Activated T-helper 1 cell treated with anti-CD3 and anti-CD28 coated beads, Interleukin-2, amount 50 U/mL, for 16 hours (primary cell): ENCODE measurements around the gene OMP.

Experiments
- DNase-seq, 2 donors: peaks; one replicate each; pipeline ENCODE4 v3.0.0-alpha.2; 2020; ENCODE audit warnings: low read depth in 1 of 2, low spot score in 1 of 2

The OMP gene

DNA sequence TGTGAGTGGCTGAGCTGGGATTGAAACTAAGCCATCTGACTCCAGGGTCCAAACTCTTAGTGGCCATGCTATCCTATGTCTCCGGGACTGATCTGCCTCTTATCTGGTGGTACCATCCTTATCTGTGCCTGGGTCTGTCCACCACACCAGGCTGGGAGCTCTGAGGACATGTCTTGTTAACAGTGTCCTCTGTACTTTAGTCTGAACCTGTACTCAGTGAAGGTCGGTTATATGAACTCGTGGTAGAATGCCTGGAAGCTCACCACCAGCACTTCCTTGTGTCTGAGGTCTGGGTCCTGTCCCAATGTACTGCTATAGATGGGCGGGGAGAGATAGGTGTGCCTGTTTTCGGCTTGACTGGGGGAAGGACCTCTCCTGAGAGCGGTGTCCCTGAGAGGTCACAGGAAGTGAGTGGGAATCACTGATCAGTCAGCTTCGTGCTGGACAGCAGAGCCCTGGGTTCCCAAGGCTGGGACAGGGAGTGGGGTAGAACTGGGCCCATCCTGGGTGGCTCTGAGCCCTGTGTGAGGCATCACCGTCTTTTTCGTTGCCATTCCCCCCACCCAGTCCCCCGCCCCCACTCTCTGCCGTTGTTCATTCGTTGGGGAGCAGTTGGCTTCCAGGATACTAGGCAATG, 34.3 kb downstream of the OMP start:
- DNase-seq = no peak

DNA sequence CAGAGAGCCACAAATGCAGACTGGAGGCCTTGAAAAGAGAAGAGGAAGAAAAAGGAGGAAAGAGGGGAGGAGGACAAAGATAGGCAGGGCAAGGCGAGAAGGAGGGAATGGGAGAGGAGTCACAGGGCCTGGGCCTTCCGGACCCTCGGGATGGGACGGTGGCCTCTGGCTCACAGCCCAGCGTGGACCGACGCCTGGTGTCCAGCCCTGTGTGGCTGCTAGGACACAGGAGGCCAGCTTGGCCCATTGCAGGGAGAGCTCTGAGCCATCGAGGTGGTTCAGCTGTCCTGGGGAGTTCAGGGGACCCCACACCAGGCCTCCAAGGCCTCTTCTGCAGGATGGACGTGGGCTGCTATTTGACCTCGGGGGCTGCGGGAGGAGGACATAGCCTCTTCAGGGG, 34.8 kb downstream of the OMP start:
- no peak for DNase-seq

DNA sequence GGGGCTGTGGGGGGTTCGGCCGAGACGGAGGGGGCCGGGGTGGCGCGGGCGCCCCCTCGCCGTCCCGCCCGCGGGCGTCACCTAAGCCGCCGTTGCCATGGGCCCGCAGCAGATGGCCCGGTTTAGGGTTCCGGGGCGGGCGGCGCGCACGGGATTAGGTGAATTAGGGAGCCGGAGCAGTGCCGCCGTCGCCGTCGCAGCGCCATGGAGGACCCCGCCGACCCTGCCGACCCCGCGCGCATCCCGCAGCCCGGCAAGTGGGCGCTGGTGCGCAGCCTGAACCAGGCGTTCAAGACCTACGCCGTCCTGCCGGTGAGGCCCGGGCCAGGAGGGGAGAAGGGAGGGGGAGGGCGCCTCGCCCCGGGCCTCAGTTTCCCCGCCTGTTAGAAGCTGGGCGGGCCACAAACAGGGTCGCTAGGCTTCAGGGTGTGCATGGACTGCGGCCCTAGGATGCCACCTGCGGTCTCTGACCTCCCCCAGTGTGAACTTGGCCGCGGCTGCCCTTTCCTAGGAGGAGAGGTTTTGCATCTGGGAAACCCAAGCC, 35.5 kb downstream of the OMP start:
- no peak for DNase-seq

DNA sequence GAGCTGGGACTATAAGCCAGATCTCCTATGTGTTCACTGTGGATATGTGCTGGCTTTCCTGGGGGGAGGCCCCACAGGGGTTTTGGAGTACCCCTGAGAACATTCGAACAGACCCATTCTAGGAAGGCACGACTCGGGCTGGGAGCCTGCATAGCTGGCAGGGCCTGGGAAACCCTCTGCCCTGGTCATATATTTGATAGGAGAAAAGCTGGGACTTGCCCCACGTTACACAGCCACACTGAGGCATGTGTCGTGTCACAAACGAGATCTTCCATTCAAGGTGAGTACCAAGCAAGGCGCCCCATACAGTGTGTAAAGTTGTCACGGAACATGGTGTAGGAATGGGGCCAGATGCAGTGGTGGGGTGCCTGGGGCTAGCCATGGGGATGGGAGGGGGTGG, 36.6 kb downstream of the OMP start:
- DNase-seq = no peak

DNA sequence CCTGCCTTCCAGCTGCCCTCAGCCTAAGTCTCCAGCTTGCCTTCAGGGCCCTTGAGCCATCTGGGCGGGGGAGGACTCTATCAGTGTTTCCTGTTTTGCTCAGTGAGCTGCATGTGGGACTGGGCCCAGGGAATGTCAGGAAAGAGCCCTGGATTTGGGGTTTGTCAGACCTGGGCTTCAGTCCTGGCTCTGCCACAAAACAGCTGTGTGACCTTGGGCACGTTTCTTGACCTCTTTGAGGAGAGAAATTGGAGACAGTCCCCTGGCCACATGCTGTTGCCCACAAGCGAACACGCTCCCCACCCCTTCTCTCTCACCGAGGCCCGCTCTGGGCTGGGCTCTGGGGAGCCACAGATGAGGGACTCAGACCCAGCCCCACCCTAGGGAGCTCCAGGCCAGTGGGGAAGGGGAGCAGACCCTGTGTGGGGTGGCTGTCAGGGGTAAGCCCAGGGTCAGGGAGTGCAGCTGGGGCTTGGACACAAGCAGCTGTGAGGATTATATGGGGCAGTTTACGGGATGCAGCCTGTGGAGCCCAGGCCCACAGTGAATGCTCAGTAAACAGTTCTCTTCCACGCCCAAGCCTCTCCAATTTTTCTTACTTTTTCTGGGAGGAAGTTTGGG, 37.7 kb downstream of the OMP start:
- DNase-seq = no peak

DNA sequence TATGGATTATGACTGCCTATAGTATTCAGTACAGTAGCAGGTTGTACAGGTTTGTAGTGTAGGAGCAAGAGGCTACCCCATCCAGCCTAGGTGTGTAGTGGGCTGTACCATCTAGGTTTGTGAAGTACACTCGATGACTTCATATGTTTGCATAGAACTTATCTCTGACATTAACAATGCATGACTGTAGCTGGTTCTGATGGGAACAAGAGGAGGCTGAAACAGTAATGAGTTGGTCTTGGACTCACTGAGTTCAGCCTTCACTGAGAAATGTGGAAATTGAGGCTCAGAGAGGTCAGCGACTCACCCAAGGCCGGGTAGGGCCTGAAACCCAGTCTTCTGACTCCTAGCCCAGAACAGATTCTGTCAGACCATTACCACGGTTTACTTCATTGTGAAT, 38.4 kb downstream of the OMP start:
- no peak for DNase-seq

DNA sequence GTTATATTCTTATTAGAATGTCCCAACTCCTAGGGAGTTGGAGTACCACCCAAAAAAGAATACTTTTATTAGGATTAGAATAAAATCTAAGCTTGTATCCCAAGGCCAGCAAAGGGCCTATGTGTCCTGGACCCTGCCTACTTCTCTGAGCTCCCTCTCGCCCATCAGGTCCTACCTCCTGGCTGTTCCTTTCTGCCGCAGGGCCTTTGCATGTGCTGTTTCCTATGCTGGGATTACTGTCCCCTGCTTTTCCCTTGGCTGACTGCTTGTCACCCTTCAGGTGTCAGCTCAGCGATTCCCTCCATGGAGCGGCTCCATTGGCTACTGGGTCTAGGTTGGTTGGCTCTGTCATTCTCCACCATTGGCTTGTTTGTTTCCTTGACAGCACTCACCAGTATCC, 38.8 kb downstream of the OMP start:
- no peak for DNase-seq

DNA sequence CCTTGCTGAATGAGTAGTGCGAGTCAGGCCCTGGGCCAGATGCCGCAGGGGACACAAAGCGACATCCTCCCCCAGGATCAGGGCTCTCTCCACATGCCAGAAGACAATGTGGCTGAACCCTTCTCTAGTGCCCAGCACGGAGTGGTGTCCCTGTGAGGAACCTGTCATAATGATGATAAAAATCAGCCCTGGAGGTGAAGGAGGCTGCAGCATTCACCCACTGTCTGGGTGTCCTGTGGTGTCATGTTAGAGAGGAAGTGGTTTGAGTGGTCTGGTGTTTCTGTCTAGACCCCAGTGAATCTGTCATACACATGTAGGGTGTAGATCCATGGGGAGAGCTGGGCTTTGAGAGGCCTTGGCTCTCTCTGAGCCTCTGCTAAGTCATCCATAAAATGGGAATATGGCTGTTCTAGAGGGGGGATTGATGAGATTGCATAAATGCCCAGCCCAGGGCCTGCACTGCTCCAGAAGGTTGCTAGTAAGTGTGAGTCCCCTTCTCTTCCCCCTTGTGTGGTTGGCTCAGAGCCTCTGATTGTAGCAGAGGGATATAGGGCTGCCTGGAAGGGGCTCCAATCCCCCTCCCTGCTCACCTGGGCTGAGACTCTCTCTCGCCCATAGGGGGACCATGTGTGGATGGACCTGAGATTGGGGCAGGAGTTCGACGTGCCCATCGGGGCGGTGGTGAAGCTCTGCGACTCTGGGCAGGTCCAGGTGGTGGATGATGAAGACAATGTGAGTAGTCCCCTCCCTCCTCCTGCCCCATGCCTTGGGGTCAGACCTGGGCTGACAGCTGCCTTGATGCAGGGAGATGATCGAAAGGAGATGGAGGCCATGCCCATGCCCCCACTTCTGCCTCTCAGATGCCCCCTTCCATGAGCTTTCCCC, 39.7 kb downstream of the OMP start:
- no peak for DNase-seq

DNA sequence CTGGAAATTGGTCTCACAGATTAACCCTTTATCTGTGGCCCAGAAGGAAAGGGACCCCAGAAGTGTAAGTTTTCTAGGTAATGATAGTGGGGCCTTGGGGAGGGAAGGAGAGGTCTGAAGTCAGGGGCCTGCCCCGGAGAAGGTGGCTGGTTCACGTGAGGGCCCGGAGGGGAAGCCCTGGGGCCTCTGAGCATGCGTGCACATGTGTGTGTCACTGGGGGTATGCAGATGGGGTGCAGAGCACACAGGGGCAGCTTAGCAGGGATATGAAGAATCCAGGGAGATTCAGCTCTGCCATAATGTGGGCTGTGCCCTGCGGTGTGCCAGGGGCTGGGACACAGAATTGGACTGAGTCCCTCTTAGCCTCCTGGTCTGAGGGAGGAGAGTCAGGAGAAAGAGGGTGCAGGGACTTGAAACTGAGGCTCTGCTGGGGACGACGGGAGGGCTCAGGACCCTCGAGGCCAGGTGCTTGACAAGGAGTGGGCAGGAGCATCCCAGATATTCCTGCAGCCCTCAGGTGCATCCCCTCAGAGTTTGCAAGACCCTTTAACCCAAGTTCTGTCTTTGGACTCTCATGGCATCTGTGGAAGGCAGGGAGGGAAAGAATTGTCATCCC, 40.9 kb downstream of the OMP start:
- DNase-seq = no peak

DNA sequence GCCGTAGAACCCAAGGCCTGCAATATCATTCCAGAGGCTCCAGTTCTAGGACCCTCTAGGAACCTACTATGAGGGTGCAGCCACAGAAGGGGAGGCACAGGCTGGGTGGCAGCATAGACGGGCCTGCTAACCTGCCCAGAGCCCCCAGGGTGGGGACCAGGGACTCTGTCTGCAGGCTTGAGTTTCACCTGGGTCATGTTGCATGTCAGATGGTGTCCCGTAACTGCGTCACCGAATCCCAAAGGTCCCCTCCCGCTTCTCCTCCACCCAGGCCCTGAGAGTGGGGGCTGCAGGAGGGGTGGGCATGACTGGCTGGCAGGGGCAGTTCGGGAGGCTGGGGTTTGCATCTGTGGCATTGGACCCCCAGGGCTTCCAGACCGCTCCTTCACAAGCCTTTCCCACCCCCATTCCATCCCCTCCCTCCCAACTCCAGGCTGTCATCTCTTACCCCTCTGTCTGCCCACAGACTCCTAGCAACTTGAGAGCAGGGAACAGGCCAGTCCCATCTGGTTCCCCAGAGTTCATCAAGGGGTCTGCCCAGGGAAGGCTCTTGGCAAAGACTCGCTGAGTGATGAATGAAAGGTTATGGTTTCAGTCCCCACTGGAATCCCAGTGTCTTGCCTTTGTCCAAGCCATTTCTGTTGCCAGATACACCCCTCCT, 41.7 kb downstream of the OMP start:
- DNase-seq = no peak

DNA sequence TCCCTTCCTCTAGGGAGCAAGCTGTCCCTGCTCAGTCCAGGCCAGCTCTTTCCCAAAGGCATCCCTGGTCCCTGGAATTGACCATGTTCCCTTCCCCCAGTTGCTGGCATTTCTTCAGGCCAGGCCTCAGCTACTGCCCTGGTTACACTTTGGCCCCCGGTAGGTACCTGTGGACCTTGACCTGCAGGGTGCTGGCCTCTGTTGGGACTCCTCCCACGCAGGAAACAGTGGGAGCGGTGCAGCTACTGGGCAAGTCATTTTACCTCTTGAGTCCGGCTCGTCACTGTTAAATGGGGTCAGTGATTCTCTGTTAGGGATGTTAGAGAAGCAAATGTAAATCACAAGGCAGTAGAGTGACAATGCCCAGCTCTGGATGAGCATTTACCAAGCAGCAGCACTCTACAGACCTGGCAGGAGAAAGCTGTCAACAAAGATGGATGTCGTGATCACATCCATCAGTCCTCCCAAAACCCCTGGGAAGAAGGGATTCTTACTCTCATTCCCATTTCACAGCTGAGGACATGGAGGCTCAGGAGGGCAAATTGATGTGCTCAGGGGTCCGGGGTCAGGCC, 42.3 kb downstream of the OMP start:
- DNase-seq = no peak

DNA sequence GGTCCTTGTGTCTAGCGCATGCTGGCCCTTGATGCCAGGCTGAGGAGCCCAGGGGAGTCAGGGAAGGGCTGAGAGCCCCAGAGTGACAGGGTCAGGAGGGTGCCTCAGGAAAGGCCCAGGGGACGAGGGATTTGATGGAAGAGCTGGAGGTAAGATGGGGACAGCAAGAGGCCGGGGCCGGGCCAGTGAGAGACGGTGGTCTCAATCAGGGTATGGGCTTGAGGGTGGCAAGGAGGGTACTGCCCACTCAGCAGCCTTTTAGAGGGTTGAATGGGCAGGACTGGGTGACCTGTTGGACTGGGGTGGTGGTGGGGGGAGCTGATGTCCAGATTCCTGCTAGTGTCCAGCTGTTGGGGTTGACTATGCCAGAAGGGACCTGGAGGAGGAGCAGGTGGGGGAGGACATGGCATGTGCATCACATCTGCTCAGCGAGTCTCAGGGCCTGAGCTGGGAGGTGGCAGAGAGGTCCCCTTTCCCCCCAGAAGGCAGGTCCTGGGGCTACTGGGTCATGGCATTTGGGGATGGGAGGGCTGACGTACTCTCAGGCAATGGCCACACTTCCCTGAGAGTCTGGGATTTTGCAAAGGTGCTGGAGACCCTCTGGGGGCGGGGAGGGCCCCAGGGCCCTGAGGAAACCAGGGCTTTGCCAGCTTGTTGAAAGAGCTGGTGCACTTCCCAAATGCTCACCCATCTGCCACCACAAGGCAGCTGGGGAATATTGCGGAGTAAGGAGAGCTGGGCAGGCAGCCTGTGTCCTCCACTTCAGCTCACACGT, 43.8 kb downstream of the OMP start:
- DNase-seq = no peak

DNA sequence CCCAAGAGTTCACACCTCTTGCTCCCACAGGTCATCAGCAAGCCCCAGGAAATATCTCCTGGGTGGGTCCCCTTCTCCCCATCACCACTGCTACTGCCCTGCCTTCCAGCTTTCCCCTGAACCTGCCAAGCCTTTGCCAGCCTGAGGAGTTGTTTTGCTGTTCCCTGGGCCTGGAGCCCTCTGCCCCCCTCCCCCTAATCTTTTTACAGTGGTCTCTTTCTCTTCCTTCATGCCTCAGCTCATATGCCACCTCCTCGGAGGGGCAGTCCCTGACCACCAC, 44.3 kb downstream of the OMP start:
- DNase-seq = no peak

DNA sequence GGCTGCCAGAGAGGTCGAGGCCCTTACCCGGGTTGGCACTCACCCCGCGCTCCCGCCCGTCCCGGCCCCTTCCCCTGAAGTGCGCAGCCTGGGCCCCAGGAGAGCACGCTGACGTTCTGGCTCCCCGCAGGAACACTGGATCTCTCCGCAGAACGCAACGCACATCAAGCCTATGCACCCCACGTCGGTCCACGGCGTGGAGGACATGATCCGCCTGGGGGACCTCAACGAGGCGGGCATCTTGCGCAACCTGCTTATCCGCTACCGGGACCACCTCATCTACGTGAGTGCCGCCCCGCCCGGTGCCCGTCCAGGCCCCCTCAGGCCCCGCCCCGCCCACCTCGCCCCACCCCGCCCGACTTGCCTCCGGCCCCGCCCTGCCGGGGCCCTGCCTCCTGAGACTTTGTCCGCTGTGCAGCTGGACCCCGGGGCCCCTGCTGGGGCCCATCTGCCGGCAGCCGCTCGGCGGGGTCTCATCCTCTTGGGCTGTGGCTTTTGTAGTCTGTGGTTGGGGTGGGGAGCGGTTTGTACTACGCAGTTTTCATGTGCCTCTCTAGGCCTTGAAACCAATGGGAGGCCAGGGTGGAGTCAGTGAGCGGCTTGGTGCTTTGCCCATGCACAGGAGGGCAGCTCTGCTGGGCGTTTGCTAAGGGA, 45.2 kb downstream of the OMP start:
- DNase-seq = no peak

DNA sequence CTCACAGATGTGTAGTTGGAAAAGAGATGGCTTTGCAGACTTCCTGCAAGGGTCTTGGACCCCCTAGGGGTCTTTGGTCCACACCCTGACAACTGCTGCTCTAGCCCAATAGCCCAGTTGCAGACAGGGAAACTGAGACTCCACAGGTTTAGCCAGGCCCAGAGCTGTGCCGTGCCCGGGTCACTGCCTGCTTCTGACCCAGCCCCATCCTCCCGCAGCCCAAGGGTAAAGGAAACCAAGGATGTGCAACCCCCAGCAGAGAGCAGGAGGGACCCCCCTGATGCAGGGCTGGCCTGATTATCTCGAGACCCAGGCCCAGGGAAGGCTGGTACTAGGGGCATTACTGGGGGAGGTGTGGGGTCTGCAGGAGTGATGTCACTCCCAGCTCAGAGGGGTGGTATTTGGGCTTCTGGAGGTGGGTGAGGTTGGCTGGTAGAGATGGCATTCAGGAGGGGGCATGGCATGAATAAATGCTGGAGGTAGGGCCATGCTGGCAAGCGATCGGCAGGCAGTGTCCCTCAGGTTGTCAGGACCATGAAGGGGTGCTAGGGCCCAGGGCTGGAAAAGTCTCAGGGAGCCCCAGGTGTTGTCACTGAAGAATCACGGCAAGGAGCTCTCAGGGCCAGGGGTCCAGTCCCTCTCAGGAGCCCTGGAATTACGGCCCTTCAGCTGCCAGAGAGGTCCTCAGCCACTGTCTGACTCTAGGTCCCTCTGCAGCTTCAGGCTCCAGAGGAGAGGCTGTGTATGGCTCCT, 46.5 kb downstream of the OMP start:
- no peak for DNase-seq

DNA sequence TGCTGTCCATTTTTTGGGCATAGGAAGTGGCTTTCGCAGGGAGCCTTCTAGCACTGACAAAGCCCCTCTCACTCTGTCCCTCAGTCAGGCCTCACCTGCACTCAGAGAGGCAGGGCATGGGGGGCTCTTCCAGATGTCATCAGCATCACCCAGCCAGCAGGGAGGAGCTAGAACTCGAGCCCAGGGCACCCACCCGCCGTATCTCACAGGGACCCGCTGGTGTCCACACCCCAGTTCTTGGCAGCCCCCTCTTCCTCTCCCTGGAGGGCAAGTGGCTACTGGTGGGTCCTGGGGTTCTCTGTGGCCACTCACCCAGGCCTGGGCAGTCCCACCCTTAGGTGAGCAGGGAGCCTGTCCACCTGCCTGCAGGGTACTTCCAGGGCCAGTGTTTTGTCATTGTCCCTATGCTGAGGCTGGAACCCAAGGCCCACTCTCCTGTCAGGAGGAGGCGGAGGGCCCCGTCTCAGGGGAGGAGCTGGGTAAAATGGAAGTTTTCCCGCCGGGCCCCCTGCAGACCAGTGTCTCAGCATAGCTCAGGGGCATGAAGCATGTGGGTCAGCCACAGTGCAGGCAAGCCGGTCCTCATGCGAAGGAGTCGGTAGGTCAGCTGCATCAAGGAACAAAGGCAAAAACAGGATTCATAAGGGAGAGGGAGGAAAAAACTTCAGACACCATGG, 47.2 kb downstream of the OMP start:
- no peak for DNase-seq

DNA sequence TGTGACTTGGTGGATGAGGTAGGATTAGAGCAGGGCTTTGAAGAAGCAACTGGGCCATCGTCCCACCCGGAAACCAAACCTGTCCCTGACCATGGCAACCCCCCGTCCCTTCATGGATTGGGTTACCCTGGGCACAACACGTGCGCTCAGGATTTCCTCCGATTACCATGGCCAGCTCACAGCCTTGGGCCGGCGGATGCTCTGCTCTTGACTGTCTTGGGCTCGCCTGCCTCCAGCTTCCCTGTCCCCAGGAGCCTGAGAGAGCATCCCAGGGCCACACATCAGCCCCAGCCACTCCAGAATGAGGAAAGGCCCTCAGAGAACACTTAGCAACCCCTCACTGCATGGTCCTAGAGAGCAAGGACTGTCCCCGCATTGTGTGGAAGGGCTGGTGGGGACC, 48.2 kb downstream of the OMP start:
- DNase-seq = no peak

DNA sequence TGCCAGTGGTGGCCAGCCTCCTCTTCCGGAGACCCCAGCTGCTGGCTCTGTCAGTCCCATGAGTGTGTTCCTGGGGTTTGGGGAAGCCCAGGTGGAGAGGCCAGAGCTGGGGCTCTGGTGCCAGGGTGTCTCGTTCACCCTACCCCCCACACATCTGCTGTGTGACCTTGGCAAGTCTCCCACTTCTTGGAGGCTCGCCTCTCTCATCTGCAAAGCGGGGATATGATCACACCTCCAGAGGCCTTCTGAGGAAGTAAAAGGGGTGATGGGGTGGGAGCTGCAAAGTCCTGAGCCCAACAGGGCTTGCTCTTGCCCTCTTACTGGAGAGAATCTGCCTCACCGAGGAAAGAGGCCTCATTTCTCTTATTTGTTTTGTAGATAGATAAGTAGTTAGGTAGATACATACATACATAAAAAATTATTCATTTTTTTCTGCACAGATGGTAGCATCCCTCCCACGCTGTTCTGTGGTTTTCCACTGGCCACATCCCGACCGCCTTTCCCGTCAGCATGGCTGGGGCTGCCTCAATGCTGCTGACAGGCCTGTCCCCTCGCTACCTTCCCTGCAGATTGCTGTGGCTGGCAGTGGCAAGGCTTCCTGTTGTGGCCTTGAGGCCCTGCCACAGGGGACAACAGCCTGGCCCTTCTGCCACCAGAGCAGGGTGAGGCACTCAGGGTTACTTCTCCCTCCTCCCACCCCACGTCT, 49.3 kb downstream of the OMP start:
- no peak for DNase-seq
